Subcutaneous adipose tissue (tissue), 4 donors: Measurements from ENCODE around the gene DDX55. TPM values are rescaled to one million over a fixed set of nuclear protein-coding genes. Genes with fewer than 3 reads are reported as not detected.

Source experiments
- CTCF ChIP-seq: fragments of 450-650 bp; IDR thresholded peaks from one replicate; pipeline ENCODE4 v1.5.1; 2016; ENCODE audit warnings: low read depth, mild to moderate bottlenecking, control low read depth, antibody characterized with exemption, moderate library complexity
- total RNA-seq, 4 donors: library from RNA; depleted of rRNA; stranded (reverse); fragments of >200 nt; gene quantifications; one replicate each; pipeline ENCODE4 v1.1.0, GENCODE V29; 2016

The DDX55 gene
- total RNA-seq, 4 donors from 2014 or later = 16.5 to 35.6 (median 19.4) TPM

GRCh38 chr12:123578243-123578642 is 23.7 kb upstream of the DDX55 start:
- TF ChIP-seq CTCF = no peak

GRCh38 chr12:123580772-123581171 is 21.1 kb upstream of the DDX55 start:
- no peak for TF ChIP-seq CTCF

GRCh38 chr12:123591702-123592481 is 10.0 kb upstream of the DDX55 start:
- no peak for TF ChIP-seq CTCF

GRCh38 chr12:123595729-123596128 is 6.2 kb upstream of the DDX55 start:
- no peak for TF ChIP-seq CTCF

GRCh38 chr12:123597100-123597499 is 4.8 kb upstream of the DDX55 start:
- TF ChIP-seq CTCF = no peak

- no peak for TF ChIP-seq CTCF
Observed at GRCh38 chr12:123598522-123598921, 3.4 kb upstream of the DDX55 start.

- no peak for TF ChIP-seq CTCF
Observed at GRCh38 chr12:123599310-123599709, 2.6 kb upstream of the DDX55 start.
